Hepatocyte (in vitro differentiated cells): ENCODE data around the gene COQ8B.

ENCODE experiments used
- CTCF ChIP-seq: fragments of 200-600 bp; sonication (generic); IDR thresholded peaks from 2 replicates; pipeline ENCODE4 v1.5.1; 2016; ENCODE audit warnings: antibody characterized with exemption, mild to moderate bottlenecking; ENCODE audit not compliant: poor library complexity
- EZH2phosphoT487 ChIP-seq: fragments of 200-600 bp; sonication (generic); IDR thresholded peaks from one replicate; pipeline ENCODE4 v1.6.1; 2018; ENCODE audit warnings: antibody characterized with exemption, mild to moderate bottlenecking, low read depth, moderate library complexity; ENCODE audit not compliant: unreplicated experiment, severe bottlenecking

- TF ChIP-seq CTCF (no peak), EZH2phosphoT487 (no peak)
Observed at GRCh38 chr19:40758491-40758890, 41.8 kb upstream of the COQ8B start.
